HG03280 (cell line): ENCODE measurements around the gene DNAJC6.
"Not testable (repeated sequence)": the region's sequence is repeated elsewhere in the genome, so short reads cannot be mapped to it uniquely, and the experiment has no call there.

ENCODE experiments used
- ATAC-seq: cut with Tn5 transposase; IDR thresholded peaks from one replicate; pipeline ENCODE4 v1.9.1; 2021; ENCODE audit warnings: mild to moderate bottlenecking, moderate library complexity; ENCODE audit not compliant: unreplicated experiment

Gene DNAJC6

GRCh38 chr1:65355031-65355712, 45.8 kb downstream of the DNAJC6 start:
- no peak for ATAC-seq

DNA sequence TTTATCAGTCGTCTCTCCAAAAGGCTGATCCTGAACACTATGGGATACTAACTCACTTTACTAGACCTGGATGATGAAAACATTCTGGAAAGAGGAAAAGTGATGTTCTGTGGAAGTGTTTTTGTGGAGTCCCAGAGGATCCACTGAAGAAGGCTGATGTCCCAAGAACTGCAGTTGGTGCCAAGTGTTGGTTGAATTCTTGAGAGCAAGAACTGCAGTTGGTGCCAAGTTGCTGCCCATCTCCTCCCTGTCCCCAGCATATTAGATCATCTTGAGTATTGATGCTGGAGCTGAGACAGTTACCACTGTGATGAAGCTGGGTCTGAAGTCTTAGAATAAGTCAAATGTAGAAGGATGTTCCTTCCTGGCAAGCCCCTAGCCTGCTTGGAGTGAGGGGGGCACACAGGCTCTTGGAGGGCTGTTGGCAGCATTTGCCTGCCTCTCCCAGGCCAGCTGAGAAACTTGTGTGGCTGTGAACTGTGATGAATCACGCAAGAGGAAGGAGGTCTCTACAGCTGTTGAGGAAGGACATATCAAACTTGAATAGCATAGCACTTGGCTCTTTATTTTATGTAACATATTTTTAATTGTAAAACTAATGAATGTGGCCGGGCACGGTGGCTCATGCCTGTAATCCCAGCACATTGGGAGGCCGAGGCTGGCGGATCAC, 48.1 kb downstream of the DNAJC6 start:
- ATAC-seq = no peak

- ATAC-seq = no peak
Measured at GRCh38 chr1:65359888-65360287, 50.5 kb downstream of the DNAJC6 start.

DNA sequence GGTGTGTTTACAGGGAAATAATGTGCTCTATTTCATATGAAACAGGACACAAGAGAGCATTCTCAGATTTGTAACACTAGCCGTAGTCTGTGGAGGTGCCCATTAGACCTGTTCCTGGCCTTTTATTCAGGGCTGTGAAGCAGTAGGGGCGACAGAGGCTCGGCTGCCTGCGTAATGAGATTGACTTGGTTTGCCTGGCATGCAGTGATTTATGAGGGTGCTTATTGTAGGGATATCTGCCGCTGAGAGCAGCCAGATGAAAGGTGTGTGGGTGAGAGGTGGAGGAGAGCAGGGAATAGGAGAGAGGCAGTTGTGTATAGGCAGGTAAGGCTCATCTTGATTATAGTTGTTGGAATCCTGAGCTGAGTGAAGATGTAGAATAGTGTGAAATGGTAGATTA, 51.3 kb downstream of the DNAJC6 start:
- ATAC-seq = no peak

DNA sequence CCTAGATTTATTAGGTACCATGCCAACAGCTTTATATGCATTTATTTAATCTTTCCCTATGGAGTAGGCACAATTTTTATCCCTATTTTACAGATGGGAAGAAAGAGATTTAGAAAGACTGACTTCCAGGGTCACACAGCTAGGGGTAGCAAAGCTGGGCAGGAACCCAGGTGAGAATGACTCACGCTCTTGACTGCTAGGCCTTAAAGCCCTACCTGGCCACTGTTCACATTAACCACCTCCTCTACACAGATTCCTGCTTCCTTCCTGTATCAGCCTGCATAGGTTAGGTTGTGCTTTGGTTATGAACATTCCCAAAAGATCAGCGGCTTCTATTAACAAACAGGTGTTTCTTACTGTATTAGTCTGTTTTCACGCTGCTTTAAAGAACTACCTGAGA, 53.2 kb downstream of the DNAJC6 start:
- no peak for ATAC-seq

DNA sequence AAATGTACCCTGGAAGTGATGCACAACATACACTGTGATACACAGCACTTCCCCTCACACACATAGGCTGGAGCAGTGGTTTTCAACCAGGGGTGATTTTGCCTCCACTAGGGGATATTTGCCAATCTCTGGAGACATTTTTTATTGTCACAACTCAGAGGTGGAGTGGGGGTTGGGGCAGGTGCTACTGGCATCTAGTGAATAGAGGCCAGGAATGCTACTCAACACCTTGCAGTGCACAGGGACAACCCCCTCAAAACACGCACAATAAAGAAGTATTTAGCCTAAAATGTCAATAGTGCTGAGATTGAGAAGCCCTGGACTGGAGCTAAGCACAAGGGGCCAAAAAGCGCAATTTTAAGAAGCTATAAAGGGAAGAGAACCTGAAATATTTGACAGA, 54.1 kb downstream of the DNAJC6 start:
- no peak for ATAC-seq

DNA sequence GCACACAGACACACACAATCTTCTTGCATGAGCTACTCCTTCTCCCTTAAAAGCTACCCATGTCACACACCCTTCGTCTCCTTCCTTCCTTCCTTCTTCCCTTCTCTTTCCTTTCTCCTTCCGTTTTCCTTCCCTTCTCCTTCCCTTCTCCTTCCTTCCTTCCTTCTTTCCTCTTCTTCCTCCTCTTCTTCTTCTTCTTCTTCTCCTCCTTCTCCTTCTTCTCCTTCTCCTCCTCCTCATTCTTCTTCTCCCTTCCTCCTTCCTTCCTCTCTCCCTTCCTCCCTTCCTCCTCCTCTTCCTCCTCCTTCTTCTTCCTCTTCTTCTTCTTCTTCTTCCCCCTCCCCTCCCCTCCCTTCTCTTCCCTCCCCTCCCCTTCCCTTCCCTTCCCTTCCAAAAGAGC, 59.1 kb downstream of the DNAJC6 start:
- no peak for ATAC-seq

GRCh38 chr1:65371544-65371943, 62.2 kb downstream of the DNAJC6 start:
- no peak for ATAC-seq

DNA sequence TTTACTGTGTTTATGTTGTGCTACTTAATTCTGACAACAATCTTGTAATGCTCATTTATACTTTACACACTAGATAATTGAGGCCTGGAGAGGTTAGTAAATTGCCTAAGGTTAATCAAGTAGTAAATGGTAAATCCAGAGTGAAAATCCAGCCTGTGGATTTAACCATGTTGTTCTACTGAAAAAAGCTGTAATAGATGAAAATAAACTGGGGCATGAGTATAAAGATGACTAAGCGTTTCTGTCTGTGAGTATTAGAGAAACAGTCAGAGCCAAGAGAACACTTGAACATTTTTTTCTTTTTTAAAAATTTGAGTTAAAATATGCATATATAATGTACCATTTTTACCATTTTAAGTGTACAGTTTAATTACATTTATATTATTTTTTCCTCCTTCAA, 63.2 kb downstream of the DNAJC6 start:
- ATAC-seq = no peak

- no peak for ATAC-seq
Measured at GRCh38 chr1:65377496-65378246, 68.3 kb downstream of the DNAJC6 start.

DNA sequence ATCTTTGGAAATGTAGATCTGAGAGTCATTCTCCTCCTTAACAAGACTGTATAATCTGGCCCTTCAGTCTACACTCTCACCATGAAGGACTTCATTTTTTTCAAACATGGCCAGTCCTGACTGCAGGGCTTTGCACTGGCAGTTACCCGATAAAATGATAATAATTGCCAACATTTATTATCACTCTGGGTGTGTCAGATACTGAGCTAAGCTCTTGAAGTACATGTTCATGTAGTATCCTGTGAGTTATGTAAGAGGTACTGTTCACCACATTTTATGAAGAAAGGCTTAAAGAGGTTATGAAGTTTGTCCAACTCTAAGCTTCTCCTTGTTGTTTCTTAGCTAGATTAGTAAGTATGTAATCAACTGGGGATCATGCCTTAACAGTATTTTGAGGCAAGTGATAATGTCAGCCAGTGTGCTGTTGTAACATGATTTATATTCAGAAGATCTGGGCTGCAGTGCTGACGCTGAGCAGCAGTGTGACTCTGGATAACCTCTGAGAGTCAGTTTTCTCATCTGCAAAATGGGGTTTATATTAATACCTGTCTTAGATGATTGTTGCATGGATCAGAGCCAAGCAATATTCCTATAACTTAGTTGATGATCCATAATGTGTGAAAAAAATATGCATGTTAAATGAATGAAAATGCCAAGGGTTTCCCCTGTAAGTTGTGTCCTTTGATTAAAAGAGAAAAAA, 69.1 kb downstream of the DNAJC6 start:
- ATAC-seq = no peak

- ATAC-seq = not testable (repeated sequence)
Measured at GRCh38 chr1:65384426-65384825, 75.1 kb downstream of the DNAJC6 start.

DNA sequence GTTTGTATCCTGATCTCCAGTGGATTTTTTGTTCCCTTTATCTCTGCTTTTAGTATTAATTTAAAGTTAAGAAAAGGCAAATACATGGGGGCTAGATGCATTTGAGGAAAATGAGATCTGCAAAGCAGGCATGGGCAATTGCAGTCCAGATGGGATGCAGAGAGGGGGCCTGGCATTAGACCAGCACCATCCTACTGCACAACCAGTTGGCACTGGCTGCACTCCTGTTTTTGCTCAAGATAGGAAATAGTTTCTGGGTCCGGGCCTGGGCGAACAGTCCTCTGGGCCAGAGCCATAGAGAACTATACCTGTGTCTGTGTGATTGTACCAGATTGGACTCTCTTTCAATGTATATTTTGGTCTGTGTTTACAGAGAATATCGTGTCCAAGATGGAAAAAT, 77.1 kb downstream of the DNAJC6 start:
- ATAC-seq = no peak

DNA sequence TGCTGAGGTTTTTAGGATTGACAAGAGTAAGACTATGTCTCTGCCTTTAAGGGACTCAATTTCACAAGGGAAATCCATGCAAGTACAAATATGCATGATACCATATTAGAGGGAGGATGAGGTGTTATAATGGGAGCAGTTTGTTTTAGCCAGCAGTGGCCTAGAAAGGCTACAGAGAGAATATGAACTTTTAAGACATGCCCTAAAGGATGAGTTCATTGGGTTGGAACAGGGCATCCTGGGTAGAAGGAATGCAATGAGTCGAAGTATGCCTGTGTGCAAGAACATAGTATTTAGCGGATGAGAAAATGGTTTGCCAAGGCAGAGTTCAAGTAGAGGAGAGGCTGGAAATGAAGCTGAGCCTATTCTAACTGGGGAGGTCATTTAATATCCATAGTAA, 78.5 kb downstream of the DNAJC6 start:
- no peak for ATAC-seq

DNA sequence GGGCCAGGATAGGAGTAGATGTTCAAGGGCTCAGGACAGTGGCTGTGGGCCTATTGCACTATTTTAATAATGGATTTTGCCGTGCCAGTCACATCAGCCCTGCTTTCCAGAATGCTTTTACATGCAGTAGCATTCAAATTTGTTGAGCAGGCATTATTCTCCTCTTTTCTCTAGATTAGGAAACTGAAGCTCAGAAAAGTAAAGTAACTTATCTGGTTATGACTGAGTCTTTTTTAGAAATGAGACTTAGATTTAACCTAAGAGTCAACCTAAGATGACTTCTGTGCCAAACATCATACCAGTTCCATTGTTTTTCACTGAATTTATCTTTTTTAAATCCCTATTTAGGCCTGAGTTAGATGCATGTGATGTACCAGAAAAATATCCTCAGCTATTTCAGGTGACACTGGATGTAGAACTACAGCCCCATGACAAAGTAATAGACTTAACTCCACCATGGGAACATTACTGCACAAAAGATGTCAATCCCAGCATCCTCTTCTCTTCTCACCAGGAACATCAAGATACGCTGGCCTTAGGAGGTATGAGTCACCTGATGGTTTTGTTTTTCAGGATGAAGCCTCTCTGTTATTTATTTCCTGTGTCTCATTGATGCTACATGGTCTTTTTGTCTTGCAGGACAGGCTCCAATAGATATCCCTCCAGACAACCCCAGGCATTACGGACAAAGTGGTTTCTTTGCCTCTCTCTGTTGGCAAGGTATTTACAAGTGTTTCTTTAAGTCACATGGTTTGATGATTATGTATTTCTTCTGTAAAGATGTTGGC, 79.8 kb downstream of the DNAJC6 start:
- ATAC-seq = no peak

GRCh38 chr1:65392497-65392896, 83.2 kb downstream of the DNAJC6 start:
- ATAC-seq = no peak

DNA sequence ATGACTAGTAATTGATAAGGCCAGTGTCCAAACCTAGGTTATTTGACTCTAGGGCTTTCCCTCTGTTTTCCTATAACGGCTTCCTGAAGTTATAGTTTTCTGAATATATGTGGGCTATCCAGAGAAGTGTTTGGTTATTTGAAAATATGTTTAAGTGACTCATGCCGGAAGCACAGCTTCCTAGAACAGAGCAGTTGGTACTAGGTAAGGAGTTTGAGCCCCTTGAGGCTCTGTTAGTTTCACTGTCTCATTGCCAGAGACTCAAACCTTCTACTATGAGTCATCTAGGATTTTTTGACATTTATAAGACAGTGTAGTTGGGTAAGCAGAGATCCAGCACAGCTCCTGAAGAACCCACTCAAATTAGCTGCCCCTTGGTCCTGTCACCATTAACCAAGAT, 84.0 kb downstream of the DNAJC6 start:
- ATAC-seq = peak; percentile 90

- no peak for ATAC-seq
Measured at GRCh38 chr1:65393928-65394327, 84.6 kb downstream of the DNAJC6 start.

- ATAC-seq = no peak
Measured at GRCh38 chr1:65395887-65396612, 86.7 kb downstream of the DNAJC6 start.

GRCh38 chr1:65398083-65398482, 88.7 kb downstream of the DNAJC6 start:
- ATAC-seq = no peak
